ENCODE data around the gene SLC16A12.
A peak's percentile ranks its signal among the peaks of the same experiment; 100 is the strongest.

SLC16A12 gene

GRCh38 chr10:89535171-89536012 is at the start of gene SLC16A12:
Gene SLC16A12, minus strand, starts transcription at chr10:89535594. Its CDS starts 73,016 bp downstream, at chr10:89462578.
- no peak for DNase-seq

- no peak for DNase-seq
These were observed 46.6 kb upstream of the SLC16A12 start for GRCh38 chr10:89582022-89582421.

- DNase-seq: no peak
These were observed 44.8 kb upstream of the SLC16A12 start for GRCh38 chr10:89580243-89580642.

GRCh38 chr10:89576696-89577095 is 41.3 kb upstream of the SLC16A12 start:
- no peak for DNase-seq

GRCh38 chr10:89576022-89576421 is 40.6 kb upstream of the SLC16A12 start:
- no peak for DNase-seq

GRCh38 chr10:89575031-89575430 is 39.6 kb upstream of the SLC16A12 start:
- DNase-seq: no peak

GRCh38 chr10:89574368-89574767 is 39.0 kb upstream of the SLC16A12 start:
- no peak for DNase-seq

GRCh38 chr10:89567576-89568245 is 32.3 kb upstream of the SLC16A12 start:
- DNase-seq: no peak

GRCh38 chr10:89566992-89567391 is 31.6 kb upstream of the SLC16A12 start:
- no peak for DNase-seq

- no peak for DNase-seq
These were observed 30.9 kb upstream of the SLC16A12 start for GRCh38 chr10:89566095-89566950.

- no peak for DNase-seq
These were observed 29.8 kb upstream of the SLC16A12 start for GRCh38 chr10:89565180-89565579.

GRCh38 chr10:89563861-89564478 is 28.6 kb upstream of the SLC16A12 start:
- peak; percentile 2 to 4 for DNase-seq

- DNase-seq: no peak
These were observed 27.9 kb upstream of the SLC16A12 start for GRCh38 chr10:89563311-89563710.

- no peak for DNase-seq
These were observed 21.2 kb upstream of the SLC16A12 start for GRCh38 chr10:89556600-89556999.

GRCh38 chr10:89555688-89556445 is 20.5 kb upstream of the SLC16A12 start:
- DNase-seq: no peak

GRCh38 chr10:89554433-89554832 is 19.0 kb upstream of the SLC16A12 start:
- no peak for DNase-seq

GRCh38 chr10:89553064-89553734 is 17.8 kb upstream of the SLC16A12 start:
- DNase-seq: no peak

- no peak for DNase-seq
These were observed 16.8 kb upstream of the SLC16A12 start for GRCh38 chr10:89552213-89552612.

- DNase-seq: no peak
These were observed 15.1 kb upstream of the SLC16A12 start for GRCh38 chr10:89550509-89550908.

GRCh38 chr10:89549510-89549909 is 14.1 kb upstream of the SLC16A12 start:
- DNase-seq: no peak

GRCh38 chr10:89548673-89549072 is 13.3 kb upstream of the SLC16A12 start:
- DNase-seq: no peak

All from stimulated activated CD4-positive, alpha-beta T cell treated with anti-CD3 and anti-CD28 coated beads, Interleukin-2, amount 100 ng/mL, for 48 hours (primary cell).